ENCODE data around the gene AGAP1.

Gene AGAP1

DNA sequence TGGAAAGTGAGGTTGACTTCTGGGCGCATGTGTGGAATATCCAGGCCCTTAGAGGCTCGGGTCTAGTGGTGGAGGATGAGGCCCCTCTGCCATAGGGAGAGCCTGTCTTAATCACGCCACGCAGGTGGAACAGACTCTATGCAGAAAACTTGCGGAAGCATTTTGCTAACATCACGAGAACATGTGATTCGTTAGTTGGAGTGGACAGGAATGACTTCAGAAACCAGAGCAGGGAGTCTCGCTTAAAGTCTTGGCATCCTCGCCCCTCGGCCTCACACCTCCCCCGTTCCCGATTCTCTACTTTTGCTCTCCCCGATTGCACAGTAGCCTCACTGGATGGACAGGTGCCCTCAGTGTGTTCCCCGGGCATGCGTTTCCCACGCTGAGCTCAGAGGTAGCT, 340.9 kb downstream of the AGAP1 start:
- DNase-seq = no peak

DNA sequence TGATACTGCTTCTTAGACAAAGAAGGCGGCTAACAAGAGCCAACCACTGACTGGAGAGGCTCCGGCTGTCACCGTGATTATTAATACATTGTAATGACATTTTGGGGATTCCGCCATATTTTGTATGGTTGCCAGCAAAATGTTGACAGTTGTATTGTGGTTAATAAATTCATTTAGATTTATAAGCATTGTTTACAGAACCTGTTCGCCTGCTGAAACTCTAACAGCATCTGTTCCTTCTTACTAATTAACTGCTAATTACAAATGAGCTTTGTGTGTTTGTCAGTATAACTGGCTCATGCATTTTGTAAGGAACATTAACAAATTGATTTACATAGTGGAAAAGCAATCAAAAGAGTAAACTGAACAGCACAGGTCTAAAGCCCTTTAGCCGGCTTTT, 342.0 kb downstream of the AGAP1 start:
- DNase-seq = no peak

GRCh38 chr2:235836491-235836911, 342.7 kb downstream of the AGAP1 start:
- DNase-seq = no peak

DNA sequence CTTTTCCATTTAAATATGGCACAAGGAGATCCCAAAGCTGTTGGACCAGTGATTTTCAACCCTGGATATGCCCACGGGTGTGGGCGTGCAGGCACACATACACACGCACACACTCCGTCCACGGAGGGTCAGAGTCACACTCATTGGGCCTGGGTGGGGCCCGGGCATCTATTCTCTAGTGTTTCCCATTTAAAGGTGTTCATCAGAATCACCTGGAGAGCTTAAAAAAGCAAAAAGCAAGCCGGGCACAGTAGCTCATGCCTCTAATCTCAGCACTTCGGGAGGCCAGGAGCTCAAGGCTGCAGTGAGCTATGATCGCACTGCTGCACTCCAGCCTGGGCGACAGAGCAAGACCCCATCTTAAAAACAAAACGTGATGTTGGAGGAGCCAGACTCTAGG, 345.4 kb downstream of the AGAP1 start:
- no peak for DNase-seq

GRCh38 chr2:235839974-235840373, 346.1 kb downstream of the AGAP1 start:
- no peak for DNase-seq

GRCh38 chr2:235841863-235842262, 348.0 kb downstream of the AGAP1 start:
- no peak for DNase-seq

DNA sequence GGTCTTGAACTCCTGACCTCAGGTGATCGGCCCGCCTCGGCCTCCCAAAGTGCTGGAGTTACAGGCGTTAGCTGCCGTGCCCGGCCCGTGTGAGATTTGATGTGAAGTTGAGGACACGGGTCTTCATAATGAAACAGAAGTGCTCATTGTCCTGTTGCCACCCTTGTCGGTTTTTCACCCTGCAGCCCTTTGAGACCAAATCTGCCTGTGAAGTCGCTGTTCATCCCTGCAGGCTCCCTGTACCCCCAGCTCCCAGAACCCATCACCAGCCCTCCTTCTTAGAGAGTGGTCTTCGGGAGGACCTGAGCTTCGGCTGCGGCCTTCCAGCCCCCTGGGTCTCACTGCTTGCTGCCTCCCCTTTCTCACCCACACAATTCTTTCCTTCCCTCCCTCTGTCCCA, 349.1 kb downstream of the AGAP1 start:
- no peak for DNase-seq

GRCh38 chr2:235843591-235844395, 349.9 kb downstream of the AGAP1 start:
- DNase-seq = no peak

GRCh38 chr2:235844561-235844960, 350.7 kb downstream of the AGAP1 start:
- DNase-seq = no peak

- no peak for DNase-seq
Observed at GRCh38 chr2:235845245-235845644, 351.4 kb downstream of the AGAP1 start.

DNA sequence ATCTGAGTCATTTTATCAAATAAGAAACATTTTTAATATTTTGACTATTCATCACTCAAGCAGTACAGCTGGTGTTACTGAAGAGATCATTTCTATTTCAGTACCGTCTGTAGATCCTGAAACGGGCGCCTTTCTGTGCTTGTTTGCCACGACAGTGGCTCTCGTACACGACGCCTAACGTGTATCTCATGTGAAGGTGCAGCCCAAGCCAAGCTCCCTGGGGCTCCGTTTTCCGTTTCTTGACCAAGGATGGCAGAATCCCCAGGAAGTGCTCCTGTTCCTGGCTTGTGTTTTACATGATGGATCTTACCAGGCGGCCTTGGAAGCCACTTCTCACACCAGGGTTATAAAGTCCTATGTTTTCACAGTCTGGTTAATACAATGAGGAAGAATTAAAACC, 353.7 kb downstream of the AGAP1 start:
- no peak for DNase-seq

DNA sequence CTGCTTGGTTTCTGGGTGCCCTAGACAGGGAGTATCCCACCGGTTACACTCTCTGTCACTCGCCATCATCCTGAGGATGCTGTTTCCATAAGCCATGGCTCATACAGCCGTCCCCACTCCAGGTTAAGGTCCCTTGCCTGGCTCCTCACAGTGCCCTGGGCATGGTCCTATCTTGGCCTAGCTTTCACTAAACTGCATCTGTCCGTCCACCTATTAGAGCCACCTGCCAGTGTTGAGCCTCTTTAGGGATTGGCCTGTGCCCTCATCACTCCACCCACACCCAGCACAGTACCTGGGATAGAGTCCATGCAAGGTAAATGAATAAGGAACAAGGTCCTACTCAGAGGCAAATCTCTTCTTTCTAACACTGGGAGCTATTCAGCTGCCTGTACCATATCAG, 354.2 kb downstream of the AGAP1 start:
- no peak for DNase-seq

DNA sequence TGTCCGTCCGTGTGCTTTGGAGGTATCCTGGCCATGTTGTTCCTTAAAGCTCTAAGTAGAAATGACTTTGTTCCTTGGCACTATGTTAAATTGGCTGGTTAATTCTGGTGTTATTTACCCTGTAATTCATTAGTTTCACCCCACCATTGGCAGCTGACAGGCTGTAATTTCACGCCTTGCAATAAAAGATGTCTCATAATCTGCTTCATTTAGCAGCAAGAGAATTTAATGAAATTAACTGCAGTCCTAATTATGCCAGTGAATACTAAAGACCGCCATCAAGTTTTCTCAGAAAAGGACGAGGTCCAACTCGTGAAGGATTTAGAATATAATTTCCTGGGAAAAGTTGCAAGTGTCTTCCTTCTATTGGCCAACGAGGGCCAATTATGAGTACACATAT, 355.1 kb downstream of the AGAP1 start:
- DNase-seq = no peak

DNA sequence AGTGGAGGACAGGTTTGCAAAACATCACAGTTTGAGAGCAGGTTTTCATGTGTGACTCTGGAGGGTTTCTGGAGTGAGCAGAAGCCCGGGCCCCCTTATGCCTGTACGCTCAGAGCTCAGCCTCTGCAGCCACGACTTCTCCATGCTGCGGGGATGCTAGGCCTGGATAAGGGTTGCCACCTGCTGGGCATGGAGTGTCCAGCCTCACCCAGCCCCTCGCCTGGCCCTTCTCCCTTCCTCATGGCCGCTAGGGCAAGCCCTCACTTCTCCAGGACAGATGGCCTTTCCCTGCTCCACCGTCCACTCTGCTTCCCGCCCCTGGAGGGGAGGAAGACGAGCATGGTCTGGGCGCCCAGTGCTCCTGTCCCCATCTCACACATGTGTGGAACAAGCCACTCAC, 355.6 kb downstream of the AGAP1 start:
- no peak for DNase-seq

DNA sequence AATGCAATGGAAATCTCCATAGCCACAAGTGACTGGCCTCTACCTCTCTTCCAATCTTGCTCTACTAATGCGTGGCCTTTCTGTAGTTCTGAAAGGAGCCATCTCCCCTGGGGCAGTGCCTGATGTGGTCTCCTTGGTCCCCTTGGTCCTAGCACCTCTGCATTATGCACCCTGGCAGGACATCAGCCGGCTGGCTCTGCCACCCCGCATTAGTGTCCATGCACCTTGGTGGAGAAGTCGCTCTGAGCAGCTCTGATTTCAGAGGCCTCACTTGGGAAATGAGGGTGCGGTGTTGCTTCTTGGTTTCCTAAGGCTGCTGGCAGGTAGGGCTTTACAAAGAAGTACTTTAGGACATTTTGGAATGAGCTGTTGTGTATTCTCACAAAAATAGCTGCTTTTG, 356.4 kb downstream of the AGAP1 start:
- DNase-seq = no peak

- DNase-seq = no peak
Observed at GRCh38 chr2:235850771-235851551, 357.1 kb downstream of the AGAP1 start.

- no peak for DNase-seq
Observed at GRCh38 chr2:235851828-235852525, 358.1 kb downstream of the AGAP1 start.

DNA sequence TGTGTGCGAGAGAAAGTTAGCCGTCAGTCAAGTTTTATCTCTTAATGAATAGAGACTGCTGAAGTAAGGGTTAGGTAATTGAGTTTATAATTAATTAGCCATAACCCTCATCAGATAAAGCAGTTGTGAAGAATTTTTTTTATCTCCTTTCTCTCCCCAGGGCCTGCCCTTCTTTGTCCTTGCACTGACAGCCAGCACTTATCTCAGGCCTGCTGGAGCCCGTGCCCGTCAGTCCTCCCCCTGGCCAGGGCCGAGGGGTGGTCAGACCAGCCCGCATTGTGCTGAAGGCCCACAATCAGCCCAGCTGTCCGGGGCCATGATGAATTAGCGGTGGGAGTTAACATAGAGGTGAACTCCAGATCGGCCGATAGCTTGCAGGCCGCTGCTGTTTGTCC, 358.7 kb downstream of the AGAP1 start:
- no peak for DNase-seq

DNA sequence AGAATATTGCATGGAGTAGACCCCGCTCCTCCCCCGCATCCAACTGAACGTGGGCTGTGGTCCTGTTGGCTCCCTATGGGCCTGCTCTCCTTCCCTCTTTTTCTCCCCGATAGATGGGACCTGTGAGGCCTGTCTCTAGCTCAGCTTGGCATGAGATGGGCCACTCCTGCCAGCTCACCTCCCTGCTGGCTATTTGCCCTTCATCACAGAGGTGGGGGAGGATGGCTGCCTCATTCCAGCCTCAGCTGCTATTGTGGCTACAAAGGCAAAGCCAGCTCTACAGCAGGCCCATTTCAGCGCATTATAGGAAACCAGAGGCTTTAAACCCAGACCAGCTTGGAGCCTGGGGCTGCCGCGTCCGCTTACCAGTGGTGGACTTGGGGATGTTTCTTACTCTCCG, 360.4 kb downstream of the AGAP1 start:
- DNase-seq = no peak

DNA sequence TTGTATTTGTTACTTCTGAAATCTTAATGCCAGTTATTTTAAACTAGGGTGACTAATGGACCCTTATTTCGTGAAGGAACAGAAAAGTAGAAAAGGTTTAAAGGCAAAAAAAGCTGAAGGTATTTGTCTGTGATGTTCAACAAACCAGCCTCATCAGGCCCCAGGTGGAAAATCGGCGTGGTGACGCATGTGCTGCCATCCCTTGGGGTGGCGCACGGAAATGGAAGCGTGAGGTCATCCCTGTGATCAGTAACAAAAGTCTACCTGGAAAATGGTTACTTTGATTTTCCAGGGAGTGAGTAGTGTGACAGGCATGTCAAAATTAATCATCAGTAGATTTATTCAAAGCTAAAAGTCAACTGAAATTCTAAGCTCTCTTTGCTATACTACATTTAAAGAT, 361.2 kb downstream of the AGAP1 start:
- no peak for DNase-seq

- no peak for DNase-seq
Observed at GRCh38 chr2:235856151-235856854, 362.5 kb downstream of the AGAP1 start.

- DNase-seq = no peak
Observed at GRCh38 chr2:235857598-235857997, 363.8 kb downstream of the AGAP1 start.

DNA sequence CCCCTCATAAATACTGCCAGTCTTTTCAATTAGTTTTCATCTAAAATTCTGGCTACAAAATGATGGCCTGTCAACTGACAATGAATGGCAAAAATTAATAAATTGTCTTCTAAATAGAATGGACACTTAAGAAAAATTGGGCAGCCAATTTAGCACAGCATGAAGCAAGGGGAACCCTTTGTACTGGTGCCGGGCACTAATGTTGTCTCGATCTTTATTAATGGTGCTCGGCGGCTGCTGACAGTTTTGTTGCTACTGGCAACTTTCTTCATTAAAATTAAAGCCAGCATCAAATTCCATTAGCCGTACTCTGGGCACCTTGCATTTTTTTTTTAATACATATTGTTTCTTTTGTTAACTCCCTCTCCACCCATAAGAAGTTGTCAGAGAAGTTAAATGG, 365.0 kb downstream of the AGAP1 start:
- no peak for DNase-seq

Measured in CD4-positive, alpha-beta T cell treated with Interleukin-10 for 1 hour (primary cell).